C4-2B (cell line): Measurements from ENCODE around the gene PSMC5.

Experiments used
- ZFX ChIP-seq: fragments of 450-650 bp; IDR thresholded peaks from 2 replicates; pipeline ENCODE4 v1.6.1; 2017
- TF ChIP-seq, protein P1 (sequence below): fragments of 450-650 bp; conservative IDR thresholded peaks from 2 replicates; pipeline ENCODE4 v1.5.1; 2017; ENCODE audit warnings: mild to moderate bottlenecking

DNA sequence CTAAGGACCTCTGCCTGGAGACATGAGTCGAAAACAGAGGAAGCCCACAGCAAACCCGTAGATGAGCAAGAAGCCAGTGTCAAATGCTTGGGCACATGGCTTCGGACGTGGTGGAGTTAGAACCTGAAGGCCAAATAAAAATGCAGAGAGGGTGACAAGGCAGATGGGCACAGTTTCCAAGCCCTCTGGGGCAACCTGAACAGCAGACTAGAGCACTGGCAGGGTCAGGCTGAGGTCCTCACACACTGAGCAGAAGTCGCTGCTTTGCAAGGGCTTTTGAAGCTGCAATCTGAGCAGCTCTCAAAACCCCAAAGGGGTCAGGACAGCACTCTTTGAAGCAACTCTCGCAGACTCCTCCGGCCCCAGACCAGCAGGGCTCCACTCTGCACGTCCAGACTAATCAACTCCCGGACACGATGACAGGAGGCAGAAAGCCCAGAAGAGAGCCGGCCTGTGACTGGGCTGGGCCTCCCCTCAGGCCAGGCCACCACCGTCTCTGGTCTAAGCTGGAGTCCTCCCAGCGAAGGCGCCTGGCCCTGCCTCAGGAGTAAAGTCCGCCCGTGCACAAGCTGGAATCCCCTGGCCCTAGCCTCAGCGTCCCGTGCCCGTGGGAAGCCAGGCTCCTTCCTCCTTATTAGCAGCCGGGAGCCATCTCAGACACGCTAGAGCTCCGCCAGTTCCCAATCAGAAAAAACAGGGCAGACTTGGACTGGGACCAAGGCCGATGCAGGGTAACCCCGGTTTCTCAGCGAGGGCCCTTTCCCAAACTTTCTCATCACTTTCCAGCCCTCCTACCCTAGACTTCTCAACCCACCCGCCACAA, 14.3 kb downstream of the PSMC5 start:
- TF ChIP-seq, protein P1, sequence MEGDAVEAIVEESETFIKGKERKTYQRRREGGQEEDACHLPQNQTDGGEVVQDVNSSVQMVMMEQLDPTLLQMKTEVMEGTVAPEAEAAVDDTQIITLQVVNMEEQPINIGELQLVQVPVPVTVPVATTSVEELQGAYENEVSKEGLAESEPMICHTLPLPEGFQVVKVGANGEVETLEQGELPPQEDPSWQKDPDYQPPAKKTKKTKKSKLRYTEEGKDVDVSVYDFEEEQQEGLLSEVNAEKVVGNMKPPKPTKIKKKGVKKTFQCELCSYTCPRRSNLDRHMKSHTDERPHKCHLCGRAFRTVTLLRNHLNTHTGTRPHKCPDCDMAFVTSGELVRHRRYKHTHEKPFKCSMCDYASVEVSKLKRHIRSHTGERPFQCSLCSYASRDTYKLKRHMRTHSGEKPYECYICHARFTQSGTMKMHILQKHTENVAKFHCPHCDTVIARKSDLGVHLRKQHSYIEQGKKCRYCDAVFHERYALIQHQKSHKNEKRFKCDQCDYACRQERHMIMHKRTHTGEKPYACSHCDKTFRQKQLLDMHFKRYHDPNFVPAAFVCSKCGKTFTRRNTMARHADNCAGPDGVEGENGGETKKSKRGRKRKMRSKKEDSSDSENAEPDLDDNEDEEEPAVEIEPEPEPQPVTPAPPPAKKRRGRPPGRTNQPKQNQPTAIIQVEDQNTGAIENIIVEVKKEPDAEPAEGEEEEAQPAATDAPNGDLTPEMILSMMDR: no peak
- no peak for TF ChIP-seq ZFX
